ENCODE measurements around the gene MGST2. TPM values are rescaled to one million over a fixed set of nuclear protein-coding genes. Genes with fewer than 3 reads are reported as not detected.

MGST2 gene
- polyA plus RNA-seq, 1 donor (not counting 4 experiments of a cell fraction or from before 2014, with no cell fraction given): 57.6 TPM

GRCh38 chr4:139655116-139655515, 10.5 kb upstream of the MGST2 start:
- no peaks in the 10 kb centered on the region for H3K9me3 ChIP-seq (ENCODE audit: control insufficient read depth, low read depth, low read length)
- no peak overlapping the region for H3K4me3 ChIP-seq (ENCODE audit: control insufficient read depth in 2 of 3, extremely low read depth in 1 of 3, insufficient read depth in 2 of 3, low read depth in 1 of 3, low read length in 3 of 3)
- FAIRE-seq: peak; percentile 36
- H3K36me3 ChIP-seq (ENCODE audit: control insufficient read depth in 2 of 2, extremely low read depth in 1 of 2, insufficient read depth in 2 of 2, low read length in 2 of 2): no peaks in the 10 kb centered on the region
- no peak overlapping the region for H2AFZ ChIP-seq (ENCODE audit: control insufficient read depth, low read length)
- no peaks in the 10 kb centered on the region for H4K20me1 ChIP-seq (ENCODE audit: control insufficient read depth, extremely low read depth, insufficient read depth, low read length)
- H3K4me1 ChIP-seq (ENCODE audit: control insufficient read depth, extremely low read depth, insufficient read depth, low read length): peaks cover 23% of the 10 kb centered on the region
- DNase-seq (ENCODE audit: low read depth, low spot score): no peak
- dilution Hi-C loops (cut with MboI; ENCODE audit: extremely low pct_ligation_motif_present, low sequenced_read_pairs): no loop called here
- H3K9ac ChIP-seq (ENCODE audit: control insufficient read depth, extremely low read depth, insufficient read depth, low read length): no peak overlapping the region
- no peak overlapping the region for H3K27ac ChIP-seq (ENCODE audit: control insufficient read depth, insufficient read depth, low read length)
- H3K79me2 ChIP-seq (ENCODE audit: control insufficient read depth, insufficient read depth, low read length): no peaks in the 10 kb centered on the region
- no peak overlapping the region for H3K4me2 ChIP-seq (ENCODE audit: control insufficient read depth, extremely low read depth, insufficient read depth, low read depth, low read length)
- TF ChIP-seq CTCF (optimal IDR thresholded peaks at IDR 0.05 in 1 of 3, IDR thresholded peaks at IDR 0.05 in 1 of 3, conservative IDR thresholded peaks at IDR 0.05 in 1 of 3; ENCODE audit: extremely low read depth in 1 of 3, insufficient read depth in 2 of 3, low read length in 3 of 3): peak; percentile 58 to 74 (median 62)
- no peak for TF ChIP-seq EZH2 (IDR thresholded peaks at IDR 0.05; ENCODE audit: low read length)
- H3K9me1 ChIP-seq (ENCODE audit: control insufficient read depth, extremely low read depth, insufficient read depth, low read length): no peaks in the 10 kb centered on the region
- H3K27me3 ChIP-seq (ENCODE audit: control insufficient read depth, extremely low read depth, insufficient read depth, low read length): no peaks in the 10 kb centered on the region

GRCh38 chr4:139656614-139657486, 8.8 kb upstream of the MGST2 start:
- Histone ChIP-seq H3K36me3 (ENCODE audit: control insufficient read depth in 2 of 2, extremely low read depth in 1 of 2, insufficient read depth in 2 of 2, low read length in 2 of 2) (no peaks in the 10 kb centered on the region), H3K4me3 (ENCODE audit: control insufficient read depth in 2 of 3, extremely low read depth in 1 of 3, insufficient read depth in 2 of 3, low read depth in 1 of 3, low read length in 3 of 3) (peak overlapping the region in 2 of 3 experiments; percentile 49 to 61), H3K9me1 (ENCODE audit: control insufficient read depth, extremely low read depth, insufficient read depth, low read length) (no peaks in the 10 kb centered on the region), H3K27ac (ENCODE audit: control insufficient read depth, insufficient read depth, low read length) (peak overlapping the region; percentile 87), H3K79me2 (ENCODE audit: control insufficient read depth, insufficient read depth, low read length) (no peaks in the 10 kb centered on the region), H3K4me2 (ENCODE audit: control insufficient read depth, extremely low read depth, insufficient read depth, low read depth, low read length) (peak overlapping the region; percentile 73), H2AFZ (ENCODE audit: control insufficient read depth, low read length) (peak overlapping the region; percentile 90), H3K9me3 (ENCODE audit: control insufficient read depth, low read depth, low read length) (no peaks in the 10 kb centered on the region), H3K9ac (ENCODE audit: control insufficient read depth, extremely low read depth, insufficient read depth, low read length) (peak overlapping the region; percentile 60), H3K27me3 (ENCODE audit: control insufficient read depth, extremely low read depth, insufficient read depth, low read length) (no peaks in the 10 kb centered on the region), H3K4me1 (ENCODE audit: control insufficient read depth, extremely low read depth, insufficient read depth, low read length) (peaks cover 23% of the 10 kb centered on the region), H4K20me1 (ENCODE audit: control insufficient read depth, extremely low read depth, insufficient read depth, low read length) (no peaks in the 10 kb centered on the region)
- peak; percentile 76 to 96 (median 90) for TF ChIP-seq CTCF (optimal IDR thresholded peaks at IDR 0.05 in 1 of 3, IDR thresholded peaks at IDR 0.05 in 1 of 3, conservative IDR thresholded peaks at IDR 0.05 in 1 of 3; ENCODE audit: extremely low read depth in 1 of 3, insufficient read depth in 2 of 3, low read length in 3 of 3)
- no peak for TF ChIP-seq EZH2 (IDR thresholded peaks at IDR 0.05; ENCODE audit: low read length)
- peak; percentile 76 for FAIRE-seq
- dilution Hi-C loops (cut with MboI; ENCODE audit: extremely low pct_ligation_motif_present, low sequenced_read_pairs): no loop called here
- DNase-seq (ENCODE audit: low read depth, low spot score): no peak

Measured in keratinocyte (primary cell).